ENCODE results near the gene FOXO6. TPM values are rescaled to one million over a fixed set of nuclear protein-coding genes. Genes with fewer than 3 reads are reported as not detected.

Gene FOXO6
- total and polyA plus RNA-seq, 9 of the 15 experiments (the other 6 are each of a cell fraction or from before 2014, with no cell fraction given): 0.04 to 0.31 (median 0.12) TPM; not detected in 5

GRCh38 chr1:41360786-41361494 is at the start of gene FOXO6 (continued):
- TF ChIP-seq BCL6 (CRISPR knock-in tag; IDR thresholded peaks at IDR 0.05) (no peak), NFRKB (IDR thresholded peaks at IDR 0.05; ENCODE audit: low read depth) (no peak), HDGF (IDR thresholded peaks at IDR 0.05) (no peak), ZNF354B (CRISPR knock-in tag; IDR thresholded peaks at IDR 0.05) (no peak), ZNF124 (CRISPR knock-in tag; IDR thresholded peaks at IDR 0.05) (no peak), ILF3 (IDR thresholded peaks at IDR 0.05; ENCODE audit: borderline replicate concordance) (no peak), MEF2D (tag; conservative IDR thresholded peaks at IDR 0.05; ENCODE audit: low read depth) (no peak), SFPQ (IDR thresholded peaks at IDR 0.05; ENCODE audit: low read depth, low read length) (no peak), PPARD (CRISPR knock-in tag; IDR thresholded peaks at IDR 0.05) (no peak), ATF7 (IDR thresholded peaks at IDR 0.05) (peak; percentile 85), LCOR (CRISPR knock-in tag; IDR thresholded peaks at IDR 0.05) (no peak), TRIM24 (IDR thresholded peaks at IDR 0.05) (no peak), ARID2 (IDR thresholded peaks at IDR 0.05) (no peak), ZNF174 (CRISPR knock-in tag; IDR thresholded peaks at IDR 0.05) (no peak), DEAF1 (CRISPR knock-in tag; IDR thresholded peaks at IDR 0.05) (no peak), BACH1 (tag; IDR thresholded peaks at IDR 0.05) (no peak), KAT2B (IDR thresholded peaks at IDR 0.05; ENCODE audit: low read depth, low read length) (no peak), THRB (CRISPR knock-in tag; conservative IDR thresholded peaks at IDR 0.05) (no peak), XRCC4 (IDR thresholded peaks at IDR 0.05; ENCODE audit: extremely low read depth, insufficient read depth, insufficient read length) (no peak), FOS (IDR thresholded peaks at IDR 0.05; ENCODE audit: extremely low read depth, insufficient read length) (peak; percentile 67), FOSL1 (tag; conservative IDR thresholded peaks at IDR 0.05) (peak; percentile 54), PCBP2 (IDR thresholded peaks at IDR 0.05; ENCODE audit: low read depth, low read length, poor library complexity, severe bottlenecking) (no peak), NCOA6 (IDR thresholded peaks at IDR 0.05) (no peak), SMARCE1 (IDR thresholded peaks at IDR 0.05) (no peak), SMAD1 (IDR thresholded peaks at IDR 0.05; ENCODE audit: low read depth, low read length, partially characterized antibody) (no peak), SRSF3 (IDR thresholded peaks at IDR 0.05; ENCODE audit: insufficient read depth, low read length) (no peak), GATA2 (CRISPR knock-in tag; IDR thresholded peaks at IDR 0.05) (no peak), NR3C1 (CRISPR knock-in tag; IDR thresholded peaks at IDR 0.05) (no peak)

Data from K562 (cell line).